ENCODE results near the gene MPZL2. TPM values are rescaled to one million over a fixed set of nuclear protein-coding genes. Genes with fewer than 3 reads are reported as not detected.

MPZL2 gene
- total RNA-seq, 1 experiment from 2014 or later = 0.26 TPM

GRCh38 chr11:118277312-118277711, 13.2 kb upstream of the MPZL2 start:
- no peaks in the 10 kb centered on the region for H3K9me3 Mint-ChIP-seq
- Histone ChIP-seq H2BK12ac (ENCODE audit: insufficient read length, low read depth, low read length) (no peak overlapping the region), H3K27me3 (ENCODE audit: insufficient read depth, low read length) (no peaks in the 10 kb centered on the region), H3K4me2 (ENCODE audit: insufficient read depth, insufficient read length, low read length) (no peak overlapping the region), H2BK5ac (ENCODE audit: insufficient read length, low read length) (no peak overlapping the region), H3T11ph (ENCODE audit: low read length) (no peak overlapping the region), H3K18ac (ENCODE audit: insufficient read length, low read depth, low read length) (no peak overlapping the region), H3K14ac (ENCODE audit: insufficient read depth, low read length) (no peak overlapping the region), H2BK120ac (ENCODE audit: low read depth, low read length, poor library complexity, severe bottlenecking) (no peak overlapping the region), H3K9ac (ENCODE audit: extremely low read depth, insufficient read length, low read length) (no peak overlapping the region), H3K23me2 (ENCODE audit: insufficient read length, low read depth, low read length, poor library complexity, severe bottlenecking) (no peaks in the 10 kb centered on the region), H3K4ac (ENCODE audit: low read depth, low read length) (no peak overlapping the region), H3K27ac (ENCODE audit: insufficient read length, low read depth, low read length) (no peak overlapping the region), H3K9me3 (ENCODE audit: control insufficient read depth, low read depth, low read length) (no peaks in the 10 kb centered on the region), H3K4me1 (ENCODE audit: insufficient read depth, low read length) (no peaks in the 10 kb centered on the region), H4K8ac (replicated peaks; ENCODE audit: insufficient read length, low read depth, low read length) (no peak overlapping the region), H2AFZ (ENCODE audit: low read length) (no peak overlapping the region), H4K20me1 (ENCODE audit: control insufficient read depth, insufficient read depth, insufficient read length) (no peaks in the 10 kb centered on the region), H2BK20ac (ENCODE audit: low read depth, low read length, poor library complexity, severe bottlenecking) (no peak overlapping the region), H4K91ac (ENCODE audit: insufficient read length, low read depth, low read length) (no peak overlapping the region), H3K79me2 (ENCODE audit: insufficient read depth, low read length) (no peaks in the 10 kb centered on the region), H2AK5ac (ENCODE audit: insufficient read length, low read length) (no peak overlapping the region), H2BK15ac (ENCODE audit: low read depth, low read length) (no peak overlapping the region), H3K79me1 (ENCODE audit: insufficient read depth, low read depth, low read length, poor library complexity, severe bottlenecking) (no peaks in the 10 kb centered on the region), H4K5ac (ENCODE audit: insufficient read length, low read depth, low read length) (no peak overlapping the region), H3K23ac (ENCODE audit: insufficient read length, low read depth, low read length) (no peak overlapping the region), H3K56ac (ENCODE audit: insufficient read length, low read depth, low read length) (no peak overlapping the region)
- peaks cover 15% of the 10 kb centered on the region for H3K27me3 Mint-ChIP-seq (ENCODE audit: low read depth)
- H3K4me3 Mint-ChIP-seq = no peak overlapping the region
- no peaks in the 10 kb centered on the region for H3K36me3 Mint-ChIP-seq (ENCODE audit: insufficient read depth in 1 of 3, low read depth in 3 of 3)
- no CpG with 5 or more reads among the region's 1 CpG for WGBS (ENCODE audit: extremely low coverage, insufficient read length, low lambda C conversion rate)
- no peak for TF ChIP-seq CTCF (conservative IDR thresholded peaks at IDR 0.05)
- DNase-seq = no peak
- peaks cover 4 to 7% of the 10 kb centered on the region in 2 experiments for H3K4me1 Mint-ChIP-seq
- H3K27ac Mint-ChIP-seq = no peak overlapping the region; a peak in 1 of 7 replicates

Measured in H9 (cell line).